ENCODE results near the gene DDIAS. TPM values are rescaled to one million over a fixed set of nuclear protein-coding genes. Genes with fewer than 3 reads are reported as not detected.

The DDIAS gene
- polyA plus RNA-seq, 1 donor from 2014 or later, result 0.26 TPM

- no peaks in the 10 kb centered on the region for H3K36me3 ChIP-seq (ENCODE audit: insufficient read depth, low read length)
- no peak overlapping the region for H3K27ac ChIP-seq (ENCODE audit: low read length)
- H3K79me2 ChIP-seq (replicated peaks; ENCODE audit: insufficient read depth, low read length), result no peaks in the 10 kb centered on the region
- H3K9ac ChIP-seq (ENCODE audit: low read length), result no peak overlapping the region
- H3K4me3 ChIP-seq (ENCODE audit: low read length), result no peak overlapping the region
- no peak for TF ChIP-seq RAD21 (conservative IDR thresholded peaks at IDR 0.05)
- no peak for TF ChIP-seq EZH2 (IDR thresholded peaks at IDR 0.05; ENCODE audit: borderline replicate concordance, insufficient read depth, low read length, poor library complexity, severe bottlenecking)
- TF ChIP-seq, protein P1, sequence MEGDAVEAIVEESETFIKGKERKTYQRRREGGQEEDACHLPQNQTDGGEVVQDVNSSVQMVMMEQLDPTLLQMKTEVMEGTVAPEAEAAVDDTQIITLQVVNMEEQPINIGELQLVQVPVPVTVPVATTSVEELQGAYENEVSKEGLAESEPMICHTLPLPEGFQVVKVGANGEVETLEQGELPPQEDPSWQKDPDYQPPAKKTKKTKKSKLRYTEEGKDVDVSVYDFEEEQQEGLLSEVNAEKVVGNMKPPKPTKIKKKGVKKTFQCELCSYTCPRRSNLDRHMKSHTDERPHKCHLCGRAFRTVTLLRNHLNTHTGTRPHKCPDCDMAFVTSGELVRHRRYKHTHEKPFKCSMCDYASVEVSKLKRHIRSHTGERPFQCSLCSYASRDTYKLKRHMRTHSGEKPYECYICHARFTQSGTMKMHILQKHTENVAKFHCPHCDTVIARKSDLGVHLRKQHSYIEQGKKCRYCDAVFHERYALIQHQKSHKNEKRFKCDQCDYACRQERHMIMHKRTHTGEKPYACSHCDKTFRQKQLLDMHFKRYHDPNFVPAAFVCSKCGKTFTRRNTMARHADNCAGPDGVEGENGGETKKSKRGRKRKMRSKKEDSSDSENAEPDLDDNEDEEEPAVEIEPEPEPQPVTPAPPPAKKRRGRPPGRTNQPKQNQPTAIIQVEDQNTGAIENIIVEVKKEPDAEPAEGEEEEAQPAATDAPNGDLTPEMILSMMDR (IDR thresholded peaks at IDR 0.05; ENCODE audit: poor library complexity, severe bottlenecking), result no peak
- no peak for TF ChIP-seq POLR2AphosphoS5 (IDR thresholded peaks at IDR 0.05)
- TF ChIP-seq SMC3 (conservative IDR thresholded peaks at IDR 0.05; ENCODE audit: poor library complexity), result no peak
- no peak for TF ChIP-seq TAF1 (IDR thresholded peaks at IDR 0.05; ENCODE audit: low read depth)
- TF ChIP-seq EP300 (conservative IDR thresholded peaks at IDR 0.05; ENCODE audit: poor library complexity, severe bottlenecking), result no peak
- TF ChIP-seq, protein P2, sequence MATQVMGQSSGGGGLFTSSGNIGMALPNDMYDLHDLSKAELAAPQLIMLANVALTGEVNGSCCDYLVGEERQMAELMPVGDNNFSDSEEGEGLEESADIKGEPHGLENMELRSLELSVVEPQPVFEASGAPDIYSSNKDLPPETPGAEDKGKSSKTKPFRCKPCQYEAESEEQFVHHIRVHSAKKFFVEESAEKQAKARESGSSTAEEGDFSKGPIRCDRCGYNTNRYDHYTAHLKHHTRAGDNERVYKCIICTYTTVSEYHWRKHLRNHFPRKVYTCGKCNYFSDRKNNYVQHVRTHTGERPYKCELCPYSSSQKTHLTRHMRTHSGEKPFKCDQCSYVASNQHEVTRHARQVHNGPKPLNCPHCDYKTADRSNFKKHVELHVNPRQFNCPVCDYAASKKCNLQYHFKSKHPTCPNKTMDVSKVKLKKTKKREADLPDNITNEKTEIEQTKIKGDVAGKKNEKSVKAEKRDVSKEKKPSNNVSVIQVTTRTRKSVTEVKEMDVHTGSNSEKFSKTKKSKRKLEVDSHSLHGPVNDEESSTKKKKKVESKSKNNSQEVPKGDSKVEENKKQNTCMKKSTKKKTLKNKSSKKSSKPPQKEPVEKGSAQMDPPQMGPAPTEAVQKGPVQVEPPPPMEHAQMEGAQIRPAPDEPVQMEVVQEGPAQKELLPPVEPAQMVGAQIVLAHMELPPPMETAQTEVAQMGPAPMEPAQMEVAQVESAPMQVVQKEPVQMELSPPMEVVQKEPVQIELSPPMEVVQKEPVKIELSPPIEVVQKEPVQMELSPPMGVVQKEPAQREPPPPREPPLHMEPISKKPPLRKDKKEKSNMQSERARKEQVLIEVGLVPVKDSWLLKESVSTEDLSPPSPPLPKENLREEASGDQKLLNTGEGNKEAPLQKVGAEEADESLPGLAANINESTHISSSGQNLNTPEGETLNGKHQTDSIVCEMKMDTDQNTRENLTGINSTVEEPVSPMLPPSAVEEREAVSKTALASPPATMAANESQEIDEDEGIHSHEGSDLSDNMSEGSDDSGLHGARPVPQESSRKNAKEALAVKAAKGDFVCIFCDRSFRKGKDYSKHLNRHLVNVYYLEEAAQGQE (IDR thresholded peaks at IDR 0.05; ENCODE audit: borderline replicate concordance), result no peak
- TF ChIP-seq MXI1 (conservative IDR thresholded peaks at IDR 0.05; ENCODE audit: poor library complexity, severe bottlenecking), result no peak
- no peak overlapping the region for H3K4me2 ChIP-seq (ENCODE audit: low read length)
- no peaks in the 10 kb centered on the region for H3F3A ChIP-seq (ENCODE audit: insufficient read depth, low read length, poor library complexity, severe bottlenecking)
- H2AFZ ChIP-seq (ENCODE audit: low read depth, low read length), result no peak overlapping the region
- H3K9me3 ChIP-seq (ENCODE audit: low read length), result no peaks in the 10 kb centered on the region
- H4K20me1 ChIP-seq (ENCODE audit: insufficient read depth), result no peaks in the 10 kb centered on the region
- no peaks in the 10 kb centered on the region for H3K27me3 ChIP-seq (ENCODE audit: insufficient read depth, low read depth, low read length)
- H3K9me2 ChIP-seq (ENCODE audit: insufficient read depth, low read length), result no peaks in the 10 kb centered on the region
These were observed 29.9 kb upstream of the DDIAS start for GRCh38 chr11:82871646-82872045.

- H3K36me3 ChIP-seq (ENCODE audit: insufficient read depth, low read length), result no peaks in the 10 kb centered on the region
- H2AFZ ChIP-seq (ENCODE audit: low read depth, low read length), result no peak overlapping the region
- H3K79me2 ChIP-seq (replicated peaks; ENCODE audit: insufficient read depth, low read length), result no peaks in the 10 kb centered on the region
- H3K9me3 ChIP-seq (ENCODE audit: low read length), result no peaks in the 10 kb centered on the region
- no peak overlapping the region for H3K4me2 ChIP-seq (ENCODE audit: low read length)
- no peak overlapping the region for H3K4me3 ChIP-seq (ENCODE audit: low read length)
- no peaks in the 10 kb centered on the region for H3K9me2 ChIP-seq (ENCODE audit: insufficient read depth, low read length)
- no peak overlapping the region for H3K27ac ChIP-seq (ENCODE audit: low read length)
- no peak for TF ChIP-seq EP300 (conservative IDR thresholded peaks at IDR 0.05; ENCODE audit: poor library complexity, severe bottlenecking)
- no peak for TF ChIP-seq TAF1 (IDR thresholded peaks at IDR 0.05; ENCODE audit: low read depth)
- TF ChIP-seq, protein P2 (IDR thresholded peaks at IDR 0.05; ENCODE audit: borderline replicate concordance), result no peak
- no peak for TF ChIP-seq MXI1 (conservative IDR thresholded peaks at IDR 0.05; ENCODE audit: poor library complexity, severe bottlenecking)
- H3F3A ChIP-seq (ENCODE audit: insufficient read depth, low read length, poor library complexity, severe bottlenecking), result no peaks in the 10 kb centered on the region
- H4K20me1 ChIP-seq (ENCODE audit: insufficient read depth), result no peaks in the 10 kb centered on the region
- no peak overlapping the region for H3K9ac ChIP-seq (ENCODE audit: low read length)
- H3K27me3 ChIP-seq (ENCODE audit: insufficient read depth, low read depth, low read length), result no peaks in the 10 kb centered on the region
These were observed 29.0 kb upstream of the DDIAS start for GRCh38 chr11:82872377-82873150.

Data from neural cell (in vitro differentiated cells).